SIG-M5 (cell line): ENCODE measurements around the gene ELAPOR2.
"Not testable (repeated sequence)": the region's sequence is repeated elsewhere in the genome, so short reads cannot be mapped to it uniquely, and the experiment has no call there.

ENCODE experiments used
- DNase-seq: peaks from one replicate; lab custom pipeline; 2025; lab: John Stamatoyannopoulos, UW

ELAPOR2 gene

GRCh38 chr7:87041586-87041985, 17.9 kb downstream of the ELAPOR2 start:
- not testable (repeated sequence) for DNase-seq

GRCh38 chr7:87039691-87040299, 19.7 kb downstream of the ELAPOR2 start:
- DNase-seq: not testable (repeated sequence)

GRCh38 chr7:87038993-87039690, 20.3 kb downstream of the ELAPOR2 start:
- DNase-seq: no peak

GRCh38 chr7:87036985-87037384, 22.5 kb downstream of the ELAPOR2 start:
- no peak for DNase-seq

- no peak for DNase-seq
Observed at GRCh38 chr7:87032604-87033339, 26.7 kb downstream of the ELAPOR2 start.

- DNase-seq: no peak
Observed at GRCh38 chr7:87029078-87029477, 30.4 kb downstream of the ELAPOR2 start.

- DNase-seq: no peak
Observed at GRCh38 chr7:87028636-87029035, 30.8 kb downstream of the ELAPOR2 start.

GRCh38 chr7:87027900-87028299, 31.6 kb downstream of the ELAPOR2 start:
- no peak for DNase-seq

GRCh38 chr7:87021285-87021684, 38.2 kb downstream of the ELAPOR2 start:
- no peak for DNase-seq

- DNase-seq: no peak
Observed at GRCh38 chr7:87016606-87017005, 42.8 kb downstream of the ELAPOR2 start.

GRCh38 chr7:87013840-87014190, 45.6 kb downstream of the ELAPOR2 start:
- DNase-seq: no peak

- no peak for DNase-seq
Observed at GRCh38 chr7:87013136-87013839, 46.2 kb downstream of the ELAPOR2 start.
